Heart right ventricle (tissue), 16 donors: ENCODE measurements around the gene TXLNB. TPM values are rescaled to one million over a fixed set of nuclear protein-coding genes. Genes with fewer than 3 reads are reported as not detected.
"Not testable (repeated sequence)": the region's sequence is repeated elsewhere in the genome, so short reads cannot be mapped to it uniquely, and the experiment has no call there.

ENCODE experiments used
- ATAC-seq, 8 donors: fragments of 200-7000 bp; cut with Tn5 transposase; one replicate each; pipeline ENCODE4 v1.9.1; 2020; ENCODE audit warnings: mild to moderate bottlenecking in 8 of 8, moderate library complexity in 8 of 8, moderate number of reproducible peaks in 1 of 8
- DNase-seq, 2 donors: peaks; one replicate each; pipeline ENCODE4 v3.0.0-alpha.2; 2020
- H3K27ac ChIP-seq, 10 donors: fragments of 200-600 bp; sonication (generic) in 2 of 10; one replicate each; pipeline versions ENCODE4 v1.5.0 to v1.8.0; 2020 to 2022; ENCODE audit warnings: mild to moderate bottlenecking in 3 of 10
- H3K27me3 ChIP-seq, 7 donors: fragments of 200-600 bp; one replicate each; pipeline ENCODE4 v1.8.0; 2021 to 2022; ENCODE audit warnings: mild to moderate bottlenecking in 2 of 7
- H3K36me3 ChIP-seq, 9 donors: fragments of 200-600 bp; sonication (generic) in 1 of 9; one replicate each; pipeline versions ENCODE4 v1.5.0 to v1.8.0; 2020 to 2022; ENCODE audit warnings: mild to moderate bottlenecking in 2 of 9
- H3K4me1 ChIP-seq, 9 donors: fragments of 200-600 bp; sonication (generic) in 1 of 9; one replicate each; pipeline versions ENCODE4 v1.5.0 to v1.8.0; 2020 to 2022; ENCODE audit warnings: mild to moderate bottlenecking in 4 of 9
- H3K4me3 ChIP-seq, 10 donors: fragments of 200-600 bp; sonication (generic) in 2 of 10; one replicate each; pipeline versions ENCODE4 v1.5.0 to v1.8.0; 2020 to 2022; ENCODE audit warnings: mild to moderate bottlenecking in 7 of 10, moderate library complexity in 2 of 10
- H3K9me3 ChIP-seq, 11 donors: fragments of 200-600 bp in 10 of 11; sonication (generic) in 2 of 11; one replicate each; pipeline versions ENCODE4 v1.5.0 to v1.8.0; 2013 to 2022; ENCODE audit warnings: mild to moderate bottlenecking in 2 of 11, control low read depth in 1 of 11, moderate library complexity in 1 of 11
- CTCF ChIP-seq, 9 donors: fragments of 200-600 bp; sonication (generic) in 2 of 9; IDR thresholded peaks; one replicate each; pipeline versions ENCODE4 v1.5.0 to v1.8.0; 2021 to 2022; ENCODE audit warnings: antibody characterized with exemption in 9 of 9, mild to moderate bottlenecking in 5 of 9, moderate library complexity in 1 of 9
- WGBS, 2 donors: extraction: QIAGEN DNeasy Blood & Tissue Kit; methylation state at CpG; one replicate each; pipeline ENCODE4 v1.1.7; 2013; ENCODE audit warnings: inconsistent platforms in 1 of 2; 5-methylcytosine and 5-hydroxymethylcytosine counted together
- intact Hi-C, 10 donors: fragments of 100-400 bp; cut with DNase I; formaldehyde crosslinking; loops; one replicate each; pipeline versions ENCODE4 v1.11.1 to v1.14.2; 2022
- polyA plus RNA-seq, 2 donors: library from polyadenylated mRNA; stranded (reverse); fragments of 200-250 nt; gene quantifications; one replicate each; pipeline ENCODE4 v1.2.3, GENCODE V29; 2013
- total RNA-seq, 10 donors: library from RNA; stranded (reverse); fragmentation: NEBNext Ultra II Directional in 3 of 10; extraction: Animal tissue kit (Norgen Biotek cat#: 25700) in 3 of 10; gene quantifications; one replicate each; pipeline versions ENCODE4 v1.2.1 to v1.2.4, GENCODE V29; 2021 to 2023
- donor health status: Arrhythmogenic right ventricular cardiomyopathy.
- donor health status: ischemic (EF 13 %, LVEDD 7.1; RV severe dilation, severe dysfunction).
- donor health status: healthy with polysubstance abuse.
- donor health status: DM: no; HTN: yes; CAD: no.
- donor health status: DM: no; HTN: no; CAD: no.
- donor health status: ischemic (EF 25% LVEDD 6.9; RV normal size, moderate dysfunction).
- donor health status: ischemic (EF 25% LVEDD 5.7; RV mildly dilated, moderate dysfunction).
- donor health status: healthy.
- donor health status: DM: yes; HTN: yes; CAD: no.
- donor health status: Ischemic cardiomyopathy.
- donor health status: ischemic (EF 35%, LVEDD 5.7; RV mildly dilated, moderate dysfunction).
- donor health status: nonischemic (EF 11% LVEDD 7.7; RV severe dilation, severe dysfunction).
- donor health status: DM: yes; HTN: yes; CAD: no.
- donor health status: PGD.
- donor health status: ischemic (EF 29% LVEDD 5.4; RV normal size, mild dysfunction).
- donor health status: nonischemic (EF 23%, LVEDD 6.1; RV moderate dilation, normal function).

Gene TXLNB
- total and polyA plus RNA-seq, 12 donors = 6.2 to 156 (median 132) TPM

- intact Hi-C loops = loop anchor here in 3 of 10 donors (5.0 to 10.0 kb wide), 3 partner anchors 33 to 61 kb away; no protein-coding TSS in a partner anchor
- 92 to 93% methylated on average over 2 of the region's 2 CpGs for WGBS, 2 donors
- DNase-seq (no peak), ATAC-seq (no peak)
- H3K36me3 ChIP-seq = no peaks in the 10 kb centered on the region
- H3K4me3 ChIP-seq = no peak overlapping the region
- no peaks in the 10 kb centered on the region for H3K27me3 ChIP-seq
- peaks cover 4 to 73% (median 29%) of the 10 kb centered on the region in 9 donors for H3K4me1 ChIP-seq
- H3K27ac ChIP-seq = peak overlapping the region in 1 of 10 donors; percentile 89
- TF ChIP-seq CTCF (IDR thresholded peaks at IDR 0.05) = no peak
- H3K9me3 ChIP-seq = peaks cover 0 to 3% (median 0%) of the 10 kb centered on the region in 11 donors
These were observed 2.3 kb upstream of the TXLNB start for GRCh38 chr6:139294090-139294489.

DNA sequence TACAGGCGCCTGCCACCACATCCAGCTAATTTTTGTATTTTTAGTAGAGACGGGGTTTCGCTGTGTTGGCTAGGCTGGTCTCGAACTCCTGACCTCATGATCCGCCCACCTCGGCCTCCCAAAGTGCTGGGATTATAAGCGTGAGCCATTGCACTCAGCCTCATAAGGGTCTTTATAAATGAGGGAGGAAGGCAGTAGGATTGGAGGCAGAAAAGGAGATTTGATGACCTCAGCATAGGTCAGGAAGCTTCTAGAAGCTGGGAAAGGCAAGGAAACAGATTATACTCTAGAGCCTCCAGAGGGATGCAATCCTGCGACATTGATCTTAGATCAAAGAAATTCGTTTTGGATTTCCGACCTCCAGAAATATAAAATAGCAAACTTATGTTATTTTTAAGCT, 1.4 kb upstream of the TXLNB start:
- intact Hi-C loops = loop anchor here in 3 of 10 donors (5.0 to 10.0 kb wide), 3 partner anchors 34 to 62 kb away; no protein-coding TSS in a partner anchor
- H3K4me1 ChIP-seq = peaks cover 4 to 73% (median 31%) of the 10 kb centered on the region in 9 donors
- H3K4me3 ChIP-seq, ATAC-seq, H3K9me3 ChIP-seq, H3K27me3 ChIP-seq, H3K36me3 ChIP-seq, DNase-seq: not testable (repeated sequence)
- WGBS, 2 donors = 92 to 93% methylated on average over 10 of the region's 10 CpGs
- peak overlapping the region in 6 of 10 donors; percentile 89 to 94 (median 92) for H3K27ac ChIP-seq

- Histone ChIP-seq H3K36me3 (no peaks in the 10 kb centered on the region), H3K27ac (peak overlapping the region; percentile 81 to 94 (median 90)), H3K9me3 (peaks cover 0 to 3% (median 0%) of the 10 kb centered on the region in 11 donors), H3K4me1 (peaks cover 4 to 57% (median 46%) of the 10 kb centered on the region in 9 donors), H3K27me3 (no peaks in the 10 kb centered on the region), H3K4me3 (peak overlapping the region in 9 of 10 donors; percentile 21 to 57 (median 44))
- TF ChIP-seq CTCF (IDR thresholded peaks at IDR 0.05) = no peak
- WGBS, 2 donors = 3 to 7% methylated on average over 5 of the region's 5 CpGs
- DNase-seq = peak in 1 of 2 donors; percentile 46
- intact Hi-C loops = loop anchor here in 3 of 10 donors (5.0 to 10.0 kb wide), 3 partner anchors 36 to 64 kb away; no protein-coding TSS in a partner anchor
- ATAC-seq = peak; percentile 71 to 89 (median 84)
These were observed 949 bp downstream of the TXLNB start for GRCh38 chr6:139290787-139291311.

- Histone ChIP-seq H3K27me3 (no peaks in the 10 kb centered on the region), H3K4me1 (peaks cover 4 to 57% (median 44%) of the 10 kb centered on the region in 9 donors), H3K36me3 (peaks cover 0 to 4% (median 0%) of the 10 kb centered on the region in 9 donors), H3K27ac (peak overlapping the region; percentile 11 to 94 (median 90)), H3K9me3 (no peaks in the 10 kb centered on the region), H3K4me3 (peak overlapping the region in 9 of 10 donors; percentile 4 to 57 (median 31))
- DNase-seq = no peak
- intact Hi-C loops = loop anchor here in 1 of 10 donors (5.0 kb wide), 1 partner anchor 37 kb away; no protein-coding TSS in a partner anchor
- no peak for TF ChIP-seq CTCF (IDR thresholded peaks at IDR 0.05)
- ATAC-seq = no peak
- WGBS, 2 donors = 51 to 76% methylated on average over 10 of the region's 10 CpGs
These were observed 2.6 kb downstream of the TXLNB start for GRCh38 chr6:139289233-139289632.
